ENCODE data around the gene TENT5A. TPM values are rescaled to one million over a fixed set of nuclear protein-coding genes. Genes with fewer than 3 reads are reported as not detected.

TENT5A gene
- total RNA-seq, 1 donor from 2014 or later, result 9.6 TPM

GRCh38 chr6:81714684-81715083, 37.8 kb downstream of the TENT5A start:
- no peak for DNase-seq (ENCODE audit: low read depth in 2 of 2)

- DNase-seq (ENCODE audit: low read depth in 2 of 2), result no peak
Measured at GRCh38 chr6:81713205-81713604, 39.3 kb downstream of the TENT5A start.

GRCh38 chr6:81708113-81708699, 44.3 kb downstream of the TENT5A start:
- no peak for DNase-seq (ENCODE audit: low read depth in 2 of 2)

DNA sequence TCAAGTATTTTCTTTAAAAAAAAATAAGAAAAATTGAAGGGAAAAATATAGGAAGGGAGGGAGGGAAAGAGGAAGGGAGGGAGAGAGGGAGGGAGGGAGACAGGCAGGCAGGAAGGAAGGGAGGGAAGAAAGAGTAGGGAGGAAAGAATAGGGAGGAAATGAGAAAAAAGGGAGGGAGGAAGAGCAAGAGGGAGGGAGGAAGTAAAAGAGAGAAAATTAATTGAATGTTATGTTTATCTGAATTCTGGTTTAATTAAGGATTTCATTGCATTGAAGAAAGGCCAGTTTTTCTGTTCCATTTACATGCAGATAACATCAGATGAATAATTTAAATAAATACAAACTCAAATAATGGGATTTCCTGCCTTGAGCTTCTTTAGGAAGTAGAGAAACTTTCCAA, 47.8 kb downstream of the TENT5A start:
- DNase-seq (ENCODE audit: low read depth in 2 of 2), result no peak

- no peak for DNase-seq (ENCODE audit: low read depth in 2 of 2)
Measured at GRCh38 chr6:81700414-81700813, 52.1 kb downstream of the TENT5A start.

- DNase-seq (ENCODE audit: low read depth in 2 of 2), result no peak
Measured at GRCh38 chr6:81697559-81697958, 54.9 kb downstream of the TENT5A start.

DNA sequence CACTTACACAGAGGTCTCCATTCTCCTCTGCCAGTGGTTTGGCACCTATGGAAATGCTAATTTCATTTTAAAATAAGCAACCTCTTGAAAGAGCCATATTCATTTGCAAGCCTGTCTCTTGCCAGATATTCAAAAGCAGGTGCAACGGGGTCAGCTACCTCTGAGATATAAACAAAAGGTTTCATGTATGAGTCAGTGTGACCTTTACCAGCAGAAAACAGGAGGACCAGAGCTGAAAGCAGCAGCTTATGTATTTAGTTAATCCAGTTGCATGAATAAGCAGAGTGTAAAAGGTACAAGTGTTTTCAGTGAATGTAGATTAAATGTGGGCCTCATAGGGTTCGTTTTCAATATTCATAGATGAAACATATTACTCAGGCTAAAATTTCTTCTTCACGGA, 56.0 kb downstream of the TENT5A start:
- peak in 1 of 2 donors; percentile 21 for DNase-seq (ENCODE audit: low read depth in 2 of 2)
